ENCODE results near the gene KBTBD3.
"Not testable (repeated sequence)": the region's sequence is repeated elsewhere in the genome, so short reads cannot be mapped to it uniquely, and the experiment has no call there.

KBTBD3 gene

GRCh38 chr11:106011481-106011880 is 65.7 kb downstream of the KBTBD3 start:
- 88 to 94% methylated on average over 1 to 2 of the region's 2 CpGs for WGBS, 2 experiments
- H3K27me3 ChIP-seq (ENCODE audit: control insufficient read depth, insufficient read depth, low read length, poor library complexity, severe bottlenecking): no peaks in the 10 kb centered on the region
- H3K4me3 ChIP-seq (ENCODE audit: insufficient read depth, low read depth, low read length): no peak overlapping the region
- H3K27ac ChIP-seq (ENCODE audit: insufficient read depth, low read depth, low read length, poor library complexity, severe bottlenecking): no peak overlapping the region
- peaks cover 34% of the 10 kb centered on the region for H3K36me3 ChIP-seq (ENCODE audit: control insufficient read depth, insufficient read depth, low read length)
- no peaks in the 10 kb centered on the region for H3K9me3 ChIP-seq (ENCODE audit: control insufficient read depth, low read length)
- peaks cover 19% of the 10 kb centered on the region for H3K4me1 ChIP-seq (ENCODE audit: control insufficient read depth, insufficient read depth, low read length)

GRCh38 chr11:106003094-106003493 is 74.1 kb downstream of the KBTBD3 start:
- 92 to 96% methylated on average over 3 to 4 of the region's 4 CpGs for WGBS, 2 experiments
- H3K27me3 ChIP-seq (ENCODE audit: control insufficient read depth, insufficient read depth, low read length, poor library complexity, severe bottlenecking); H3K9me3 ChIP-seq (ENCODE audit: control insufficient read depth, low read length); H3K4me3 ChIP-seq (ENCODE audit: insufficient read depth, low read depth, low read length); H3K4me1 ChIP-seq (ENCODE audit: control insufficient read depth, insufficient read depth, low read length); H3K27ac ChIP-seq (ENCODE audit: insufficient read depth, low read depth, low read length, poor library complexity, severe bottlenecking): not testable (repeated sequence)
- peaks cover 17% of the 10 kb centered on the region for H3K36me3 ChIP-seq (ENCODE audit: control insufficient read depth, insufficient read depth, low read length)

GRCh38 chr11:106001304-106002012 is 75.7 kb downstream of the KBTBD3 start:
- Histone ChIP-seq H3K36me3 (ENCODE audit: control insufficient read depth, insufficient read depth, low read length) (peaks cover 8% of the 10 kb centered on the region), H3K27me3 (ENCODE audit: control insufficient read depth, insufficient read depth, low read length, poor library complexity, severe bottlenecking) (no peaks in the 10 kb centered on the region), H3K27ac (ENCODE audit: insufficient read depth, low read depth, low read length, poor library complexity, severe bottlenecking) (no peak overlapping the region), H3K9me3 (ENCODE audit: control insufficient read depth, low read length) (no peaks in the 10 kb centered on the region), H3K4me1 (ENCODE audit: control insufficient read depth, insufficient read depth, low read length) (no peaks in the 10 kb centered on the region), H3K4me3 (ENCODE audit: insufficient read depth, low read depth, low read length) (no peak overlapping the region)
- WGBS, 2 experiments: 91 to 99% methylated on average over 4 of the region's 4 CpGs

All from ectodermal cell (in vitro differentiated cells).